ENCODE results near the gene TUBA4B. TPM values are rescaled to one million over a fixed set of nuclear protein-coding genes. Genes with fewer than 3 reads are reported as not detected.

TUBA4B gene
- total RNA-seq, 1 experiment from 2014 or later, result not detected

DNA sequence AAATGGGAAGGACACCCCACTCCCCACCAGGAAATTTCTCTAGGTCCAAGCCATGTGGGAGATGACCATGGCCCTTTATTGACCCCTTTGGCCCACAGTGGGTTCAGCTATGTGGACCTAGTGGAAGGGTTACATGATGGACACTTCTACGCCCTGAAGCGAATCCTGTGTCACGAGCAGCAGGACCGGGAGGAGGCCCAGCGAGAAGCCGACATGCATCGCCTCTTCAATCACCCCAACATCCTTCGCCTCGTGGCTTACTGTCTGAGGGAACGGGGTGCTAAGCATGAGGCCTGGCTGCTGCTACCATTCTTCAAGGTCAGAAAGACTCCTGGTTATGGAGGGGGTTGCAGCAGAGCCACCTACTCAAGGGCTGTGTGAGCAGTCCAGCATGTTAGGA, 6.5 kb upstream of the TUBA4B start:
- H3K4me1 Mint-ChIP-seq (ENCODE audit: low read depth, unreplicated experiment), result peaks cover 30% of the 10 kb centered on the region
- no peaks in the 10 kb centered on the region for H3K27me3 Mint-ChIP-seq (ENCODE audit: insufficient read depth, unreplicated experiment)
- intact Hi-C loops (cut with micrococcal nuclease; ENCODE audit: unreplicated experiment), result no loop called here
- H3K4me3 Mint-ChIP-seq (ENCODE audit: unreplicated experiment), result peak overlapping the region; percentile 82
- DNase-seq, result no peak
- Histone ChIP-seq H3K27me3 (replicated peaks; ENCODE audit: control insufficient read depth, insufficient read depth, low read length) (no peaks in the 10 kb centered on the region), H3K9me3 (no peaks in the 10 kb centered on the region), H3K4me3 (ENCODE audit: low read depth, low read length) (no peak overlapping the region), H3K4me1 (peaks cover 33% of the 10 kb centered on the region), H3K36me3 (ENCODE audit: control insufficient read depth, insufficient read depth, low read length) (no peaks in the 10 kb centered on the region; the same call in 1 of the 2 replicates)
- CTCF ChIA-PET, result no interaction called here
- POLR2A ChIA-PET, result interaction anchor here (2.2 kb wide), 1 partner anchor 40 kb away, joined by 14 read pairs; the partner anchor contains the start of gene ZFAND2B
- H3K36me3 Mint-ChIP-seq (ENCODE audit: insufficient read depth, unreplicated experiment), result peaks cover 18% of the 10 kb centered on the region
- TF ChIP-seq, protein P1, sequence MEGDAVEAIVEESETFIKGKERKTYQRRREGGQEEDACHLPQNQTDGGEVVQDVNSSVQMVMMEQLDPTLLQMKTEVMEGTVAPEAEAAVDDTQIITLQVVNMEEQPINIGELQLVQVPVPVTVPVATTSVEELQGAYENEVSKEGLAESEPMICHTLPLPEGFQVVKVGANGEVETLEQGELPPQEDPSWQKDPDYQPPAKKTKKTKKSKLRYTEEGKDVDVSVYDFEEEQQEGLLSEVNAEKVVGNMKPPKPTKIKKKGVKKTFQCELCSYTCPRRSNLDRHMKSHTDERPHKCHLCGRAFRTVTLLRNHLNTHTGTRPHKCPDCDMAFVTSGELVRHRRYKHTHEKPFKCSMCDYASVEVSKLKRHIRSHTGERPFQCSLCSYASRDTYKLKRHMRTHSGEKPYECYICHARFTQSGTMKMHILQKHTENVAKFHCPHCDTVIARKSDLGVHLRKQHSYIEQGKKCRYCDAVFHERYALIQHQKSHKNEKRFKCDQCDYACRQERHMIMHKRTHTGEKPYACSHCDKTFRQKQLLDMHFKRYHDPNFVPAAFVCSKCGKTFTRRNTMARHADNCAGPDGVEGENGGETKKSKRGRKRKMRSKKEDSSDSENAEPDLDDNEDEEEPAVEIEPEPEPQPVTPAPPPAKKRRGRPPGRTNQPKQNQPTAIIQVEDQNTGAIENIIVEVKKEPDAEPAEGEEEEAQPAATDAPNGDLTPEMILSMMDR (IDR thresholded peaks at IDR 0.05; ENCODE audit: insufficient read depth in 1 of 2, low read depth in 1 of 2, low read length in 1 of 2, severe bottlenecking in 1 of 2, unreplicated experiment in 1 of 2), result no peak
- H3K27ac Mint-ChIP-seq (ENCODE audit: unreplicated experiment), result no peak overlapping the region
- no TSS peak for BruUV-seq (replicated peaks)
- H3K9me3 Mint-ChIP-seq (ENCODE audit: unreplicated experiment), result no peaks in the 10 kb centered on the region

DNA sequence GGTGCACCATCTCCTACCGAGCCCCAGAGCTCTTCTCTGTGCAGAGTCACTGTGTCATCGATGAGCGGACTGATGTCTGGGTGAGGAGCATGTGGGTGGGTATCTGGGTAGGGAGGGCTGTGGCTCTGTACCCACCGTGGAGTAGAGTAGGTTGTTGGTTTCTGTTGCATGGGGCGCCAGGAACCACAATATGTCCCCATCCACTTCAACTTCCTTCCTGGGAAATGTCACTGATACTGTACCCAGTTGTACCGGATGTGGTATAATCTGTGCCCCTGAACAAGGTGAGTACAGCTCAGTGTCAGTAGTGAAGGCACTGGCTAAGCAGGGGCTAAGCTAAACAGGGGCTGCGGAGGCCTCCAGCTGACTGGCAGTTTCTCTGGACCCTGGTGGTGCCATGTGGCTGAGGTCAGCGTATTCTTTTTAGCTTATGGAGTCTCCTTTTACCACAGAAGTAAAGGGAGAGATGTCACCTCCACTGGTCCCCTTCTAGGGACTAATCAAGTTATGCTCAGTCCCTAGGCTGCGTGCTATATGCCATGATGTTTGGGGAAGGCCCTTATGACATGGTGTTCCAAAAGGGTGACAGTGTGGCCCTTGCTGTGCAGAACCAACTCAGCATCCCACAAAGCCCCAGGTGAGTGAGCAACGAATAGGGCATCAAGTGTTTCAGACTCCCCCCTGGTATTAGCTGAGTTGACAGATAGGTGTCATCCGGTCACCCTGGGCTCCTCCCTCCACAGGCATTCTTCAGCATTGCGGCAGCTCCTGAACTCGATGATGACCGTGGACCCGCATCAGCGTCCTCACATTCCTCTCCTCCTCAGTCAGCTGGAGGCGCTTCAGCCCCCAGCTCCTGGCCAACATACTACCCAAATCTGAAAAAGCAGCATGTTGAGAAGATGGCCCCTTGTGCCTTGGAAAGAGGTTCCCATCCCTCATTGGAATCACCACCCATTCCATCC, 5.1 kb upstream of the TUBA4B start:
- H3K4me1 ChIP-seq, result peaks cover 36% of the 10 kb centered on the region
- H3K4me3 ChIP-seq (ENCODE audit: low read depth, low read length), result no peak overlapping the region
- no peaks in the 10 kb centered on the region for H3K9me3 ChIP-seq
- no peaks in the 10 kb centered on the region for H3K27me3 Mint-ChIP-seq (ENCODE audit: insufficient read depth, unreplicated experiment)
- peak overlapping the region; percentile 55 for H3K27ac Mint-ChIP-seq (ENCODE audit: unreplicated experiment)
- DNase-seq, result peak in 1 of 2 experiments; percentile 31
- H3K4me3 Mint-ChIP-seq (ENCODE audit: unreplicated experiment), result peak overlapping the region; percentile 20
- TF ChIP-seq, protein P1 (IDR thresholded peaks at IDR 0.05; ENCODE audit: insufficient read depth in 1 of 2, low read depth in 1 of 2, low read length in 1 of 2, severe bottlenecking in 1 of 2, unreplicated experiment in 1 of 2), result no peak
- H3K4me1 Mint-ChIP-seq (ENCODE audit: low read depth, unreplicated experiment), result peaks cover 30% of the 10 kb centered on the region
- CTCF ChIA-PET, result interaction anchor here (1.6 to 2.6 kb wide), 3 partner anchors 30 to 47 kb away, joined by 6 to 25 read pairs (median 25); partner anchors contain the start of gene DNAJB2
- peaks cover 18% of the 10 kb centered on the region for H3K36me3 Mint-ChIP-seq (ENCODE audit: insufficient read depth, unreplicated experiment)
- POLR2A ChIA-PET, result interaction anchor here (0.6 to 1.5 kb wide), 4 partner anchors 23 to 140 kb away, joined by 3 to 7 read pairs (median 4); partner anchors contain the start of genes CNPPD1, DNAJB2 and DNPEP
- no peaks in the 10 kb centered on the region for H3K27me3 ChIP-seq (replicated peaks; ENCODE audit: control insufficient read depth, insufficient read depth, low read length)
- H3K36me3 ChIP-seq (ENCODE audit: control insufficient read depth, insufficient read depth, low read length), result no peaks in the 10 kb centered on the region; the same call in 1 of the 2 replicates
- BruUV-seq (replicated peaks), result no TSS peak
- no peaks in the 10 kb centered on the region for H3K9me3 Mint-ChIP-seq (ENCODE audit: unreplicated experiment)
- intact Hi-C loops (cut with micrococcal nuclease; ENCODE audit: unreplicated experiment), result loop anchor here (2.0 kb wide), 1 partner anchor 47 kb away; no protein-coding TSS in a partner anchor

DNA sequence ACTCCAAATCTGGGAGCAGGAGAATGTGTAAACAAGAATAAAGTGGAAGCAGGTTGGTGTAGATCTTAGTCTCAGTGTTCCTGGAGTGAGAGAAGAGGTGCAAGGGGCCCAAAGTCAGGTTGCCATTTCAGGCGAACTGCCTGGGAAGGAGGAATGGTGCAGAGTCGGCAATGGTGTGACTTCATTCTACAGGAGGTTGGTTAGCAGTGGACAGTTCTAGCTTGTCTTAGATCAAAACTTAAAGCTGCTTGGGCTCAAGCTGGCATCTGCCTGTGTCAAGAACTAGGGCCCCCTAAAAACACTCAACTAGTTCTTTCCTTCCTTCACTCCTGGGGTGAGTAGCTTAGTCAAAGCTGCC, 4.2 kb upstream of the TUBA4B start:
- DNase-seq, result no peak
- TF ChIP-seq, protein P1 (IDR thresholded peaks at IDR 0.05; ENCODE audit: insufficient read depth in 1 of 2, low read depth in 1 of 2, low read length in 1 of 2, severe bottlenecking in 1 of 2, unreplicated experiment in 1 of 2), result no peak
- no peaks in the 10 kb centered on the region for H3K27me3 ChIP-seq (replicated peaks; ENCODE audit: control insufficient read depth, insufficient read depth, low read length)
- no TSS peak for BruUV-seq (replicated peaks)
- no peaks in the 10 kb centered on the region for H3K9me3 ChIP-seq
- Mint-ChIP-seq H3K27ac (ENCODE audit: unreplicated experiment) (peak overlapping the region; percentile 55), H3K27me3 (ENCODE audit: insufficient read depth, unreplicated experiment) (no peaks in the 10 kb centered on the region), H3K36me3 (ENCODE audit: insufficient read depth, unreplicated experiment) (peaks cover 18% of the 10 kb centered on the region), H3K4me1 (ENCODE audit: low read depth, unreplicated experiment) (peaks cover 30% of the 10 kb centered on the region), H3K9me3 (ENCODE audit: unreplicated experiment) (no peaks in the 10 kb centered on the region), H3K4me3 (ENCODE audit: unreplicated experiment) (peak overlapping the region; percentile 20)
- POLR2A ChIA-PET, result interaction anchor here (0.6 to 1.5 kb wide), 10 partner anchors 18 to 250 kb away, joined by 3 to 12 read pairs (median 6); partner anchors contain the start of genes ABCB6, CNPPD1, DNAJB2 and DNPEP
- H3K4me3 ChIP-seq (ENCODE audit: low read depth, low read length), result no peak overlapping the region
- H3K36me3 ChIP-seq (ENCODE audit: control insufficient read depth, insufficient read depth, low read length), result no peaks in the 10 kb centered on the region; the same call in 1 of the 2 replicates
- CTCF ChIA-PET, result interaction anchor here (0.6 to 2.6 kb wide), 11 partner anchors 9 to 258 kb away, joined by 3 to 25 read pairs (median 4); partner anchors contain the start of gene DNAJB2
- H3K4me1 ChIP-seq, result peaks cover 39% of the 10 kb centered on the region
- intact Hi-C loops (cut with micrococcal nuclease; ENCODE audit: unreplicated experiment), result loop anchor here (1.0 to 2.0 kb wide), 5 partner anchors 20 to 89 kb away; partner anchors contain the start of genes ABCB6, ANKZF1, ATG9A and DNAJB2

Data from Caco-2 (cell line).